Tibial nerve (tissue), 4 donors: ENCODE data around the gene PLAU.

ENCODE experiments used
- CTCF ChIP-seq, 5 experiments: fragments of 200-600 bp in 3 of 5; fragments of 450-650 bp in 2 of 5; sonication (generic) in 3 of 5; IDR thresholded peaks; one replicate each; pipeline ENCODE4 v1.5.1; 2016 to 2019; ENCODE audit warnings: antibody characterized with exemption in 5 of 5, mild to moderate bottlenecking in 3 of 5, moderate library complexity in 2 of 5
- EP300 ChIP-seq, 2 donors: sonication (generic); formaldehyde crosslinking; IDR thresholded peaks; one replicate each; pipeline ENCODE4 v1.6.1; 2017; ENCODE audit warnings: antibody characterized with exemption in 2 of 2, mild to moderate bottlenecking in 1 of 2
- POLR2A ChIP-seq, 2 donors: fragments of 450-650 bp; IDR thresholded peaks; one replicate each; pipeline ENCODE4 v1.6.1; 2017; ENCODE audit warnings: antibody characterized with exemption in 2 of 2, mild to moderate bottlenecking in 2 of 2, moderate library complexity in 2 of 2

- TF ChIP-seq CTCF (IDR thresholded peaks at IDR 0.05): no peak
- no peak for TF ChIP-seq POLR2A (IDR thresholded peaks at IDR 0.05)
- no peak for TF ChIP-seq EP300 (IDR thresholded peaks at IDR 0.05)
Observed at GRCh38 chr10:73909540-73910115, 1.3 kb upstream of the PLAU start.
